HCT116 (cell line): ENCODE measurements around the gene FCN1. TPM values are rescaled to one million over a fixed set of nuclear protein-coding genes. Genes with fewer than 3 reads are reported as not detected.

ENCODE experiments used
- ATAC-seq: fragments of 200-7000 bp; cut with Tn5 transposase; 2 replicates; pipeline ENCODE4 v1.9.1; 2020; ENCODE audit warnings: mild to moderate bottlenecking, moderate library complexity
- BruUV-seq: library from RNA; stranded (reverse); fragments of 400-500 nt; replicated peaks from 2 replicates; lab custom pipeline; 2021; lab: Mats Ljungman, UMichigan
- CTCF ChIA-PET: fragments of 300-600 bp; sonication (Branson Sonifier 250); formaldehyde crosslinking; loops from one replicate; lab custom pipeline; 2021; ENCODE audit warnings: antibody characterized with exemption; lab: Charles Lee
- POLR2A ChIA-PET: fragments of 300-600, 350-600 bp; sonication (Branson Sonifier 250); formaldehyde crosslinking; loops from one replicate; lab custom pipeline; 2021; ENCODE audit warnings: antibody characterized with exemption; lab: Charles Lee
- RAD21 ChIA-PET, 2 experiments: fragments of 300-600 bp; sonication (Branson Sonifier 250); formaldehyde crosslinking; loops; one replicate each; lab custom pipeline; 2023; ENCODE audit warnings: low total read pairs in 2 of 2; ENCODE audit not compliant: uncharacterized antibody in 2 of 2, unreplicated experiment in 2 of 2, low non-redundant PET in 1 of 2; lab: Charles Lee
- DNase-seq: peaks from one replicate; pipeline ENCODE4 v3.0.0-alpha.2; 2010; ENCODE audit warnings: low read depth, low spot score
- H2AFZ ChIP-seq: fragments of 200-600 bp; shearing (Covaris generic), sonication (generic); 2 replicates; pipeline ENCODE4 v1.6.1; 2017; ENCODE audit warnings: low read depth, mixed run types, mixed read lengths, antibody characterized with exemption, low read length; ENCODE audit not compliant: poor library complexity, severe bottlenecking
- H3K27ac ChIP-seq: 2 replicates; pipeline ENCODE4 v1.5.1; 2012; ENCODE audit warnings: low read depth, low read length
- H3K27me3 ChIP-seq: fragments of 200-600 bp; sonication (generic); 2 replicates; pipeline ENCODE4 v1.6.1; 2016; ENCODE audit warnings: mixed run types, low read length, mixed read lengths; ENCODE audit not compliant: insufficient read depth
- H3K36me3 ChIP-seq, 2 experiments: fragments of 200-500 bp in 1 of 2; fragments of 200-600 bp in 1 of 2; sonication (Bioruptor generic) in 1 of 2; sonication (generic) in 1 of 2; 2 replicates each; pipeline versions ENCODE4 v1.5.1 to v1.6.1; 2014 to 2016; ENCODE audit warnings: low read length in 2 of 2, inconsistent platforms in 1 of 2, mixed read lengths in 1 of 2, mixed run types in 1 of 2; ENCODE audit not compliant: insufficient read depth in 2 of 2, control insufficient read depth in 1 of 2
- H3K4me1 ChIP-seq, 2 experiments: fragments of 200-600 bp in 1 of 2; sonication (generic) in 1 of 2; 2 replicates each; pipeline versions ENCODE4 v1.5.1 to v1.6.1; 2012 to 2017; ENCODE audit warnings: low read length in 2 of 2, inconsistent platforms in 1 of 2, mild to moderate bottlenecking in 1 of 2, mixed read lengths in 1 of 2, mixed run types in 1 of 2, moderate library complexity in 1 of 2; ENCODE audit not compliant: insufficient read depth in 2 of 2, control insufficient read depth in 1 of 2
- H3K4me2 ChIP-seq: fragments of 200-600 bp; sonication (generic); 2 replicates; pipeline ENCODE4 v1.6.1; 2017; ENCODE audit warnings: mixed run types, low read length, mixed read lengths
- H3K4me3 ChIP-seq, 2 experiments: fragments of 200-600 bp in 1 of 2; sonication (generic) in 1 of 2; replicated peaks in 1 of 2; 2 replicates each; pipeline ENCODE4 v1.5.1; 2011 to 2016; ENCODE audit warnings: low read length in 2 of 2, control low read depth in 1 of 2, low read depth in 1 of 2, mild to moderate bottlenecking in 1 of 2, mixed read lengths in 1 of 2, mixed run types in 1 of 2
- H3K79me2 ChIP-seq: fragments of 200-600 bp; sonication (generic); 2 replicates; pipeline ENCODE4 v1.6.1; 2017; ENCODE audit warnings: mild to moderate bottlenecking, mixed run types, low read length, moderate library complexity, mixed read lengths; ENCODE audit not compliant: insufficient read depth
- H3K9ac ChIP-seq: fragments of 200-600 bp; sonication (generic); 2 replicates; pipeline ENCODE4 v1.6.1; 2016; ENCODE audit warnings: low read length, mixed read lengths
- H3K9me2 ChIP-seq: fragments of 200-600 bp; sonication (generic), shearing (Covaris generic); 2 replicates; pipeline ENCODE4 v1.6.1; 2017; ENCODE audit warnings: mixed run types, mild to moderate bottlenecking, moderate library complexity; ENCODE audit not compliant: insufficient read depth
- H3K9me3 ChIP-seq, 2 experiments: fragments of 200-500 bp in 1 of 2; fragments of 200-600 bp in 1 of 2; sonication (Bioruptor generic) in 1 of 2; sonication (generic) in 1 of 2; 2 replicates each; pipeline ENCODE4 v1.6.1; 2014 to 2017; ENCODE audit warnings: low read length in 2 of 2, mixed read lengths in 2 of 2, inconsistent platforms in 1 of 2, low read depth in 1 of 2, mild to moderate bottlenecking in 1 of 2, mixed run types in 1 of 2, moderate library complexity in 1 of 2; ENCODE audit not compliant: control insufficient read depth in 1 of 2, insufficient read depth in 1 of 2
- H4K20me1 ChIP-seq: fragments of 200-600 bp; sonication (generic), shearing (Covaris generic); 2 replicates; pipeline ENCODE4 v1.6.1; 2017; ENCODE audit warnings: mixed run types, mild to moderate bottlenecking, moderate library complexity; ENCODE audit not compliant: insufficient read depth
- ATF3 ChIP-seq: IDR thresholded peaks from 2 replicates; pipeline ENCODE4 v1.6.1; 2012
- EZH2phosphoT487 ChIP-seq: fragments of 200-600 bp; IDR thresholded peaks from 2 replicates; pipeline ENCODE4 v1.6.1; 2018; ENCODE audit warnings: antibody characterized with exemption, borderline replicate concordance
- MAX ChIP-seq: IDR thresholded peaks from 2 replicates; pipeline ENCODE4 v1.6.1; 2012
- POLR2AphosphoS5 ChIP-seq: IDR thresholded peaks from 2 replicates; pipeline ENCODE4 v1.6.1; 2011; ENCODE audit warnings: mild to moderate bottlenecking, low read depth, low read length, moderate library complexity
- REST ChIP-seq: IDR thresholded peaks from 2 replicates; pipeline ENCODE4 v1.6.1; 2012; ENCODE audit warnings: low read depth
- intact Hi-C: fragments of 100-400 bp; cut with micrococcal nuclease; formaldehyde crosslinking; loops from 2 replicates; pipeline ENCODE4 v1.10.0; 2022
- total RNA-seq: library from RNA; stranded (reverse); gene quantifications from one replicate; pipeline ENCODE4 v1.2.1, GENCODE V29; 2021; ENCODE audit not compliant: unreplicated experiment

Gene FCN1
- total RNA-seq, 1 experiment from 2014 or later = not detected

- BruUV-seq = no TSS peak
- H3K9me3 ChIP-seq = no peaks in the 10 kb centered on the region
- H3K4me1 ChIP-seq = peaks cover 20 to 27% of the 10 kb centered on the region in 2 experiments
- no peak overlapping the region for H3K4me3 ChIP-seq
- ChIA-PET CTCF (no interaction called here), POLR2A (no interaction called here), RAD21 (no interaction called here)
- ATAC-seq (no peak), DNase-seq (no peak)
- H3K36me3 ChIP-seq = no peaks in the 10 kb centered on the region
- no peak overlapping the region for H3K9ac ChIP-seq
- H3K79me2 ChIP-seq = no peaks in the 10 kb centered on the region
- no peak overlapping the region for H3K27ac ChIP-seq
- intact Hi-C loops = no loop called here
- H3K27me3 ChIP-seq = no peaks in the 10 kb centered on the region
- H3K4me2 ChIP-seq = no peak overlapping the region
- TF ChIP-seq MAX (no peak), ATF3 (no peak), REST (no peak), POLR2AphosphoS5 (no peak), EZH2phosphoT487 (no peak)
- H3K9me2 ChIP-seq = no peaks in the 10 kb centered on the region
- no peaks in the 10 kb centered on the region for H4K20me1 ChIP-seq
- H2AFZ ChIP-seq = no peak overlapping the region
Measured at GRCh38 chr9:134894136-134894860, 23.4 kb downstream of the FCN1 start.
